GM12878 (cell line): ENCODE measurements around the gene CLDN10.

Experiments used
- CHD1 ChIP-seq: IDR thresholded peaks from 2 replicates; pipeline ENCODE4 v1.6.1; 2012; ENCODE audit warnings: low read depth, low read length, improper control_type of control experiment
- CTCF ChIP-seq, 3 experiments: IDR thresholded peaks in 2 of 3; conservative IDR thresholded peaks in 1 of 3; 2 replicates each; pipeline ENCODE4 v1.5.1; 2011; ENCODE audit warnings: low read depth in 3 of 3, low read length in 3 of 3, mild to moderate bottlenecking in 3 of 3, control low read depth in 2 of 3, moderate library complexity in 2 of 3, inconsistent platforms in 1 of 3, mixed read lengths in 1 of 3; ENCODE audit not compliant: control insufficient read depth in 2 of 3, insufficient read depth in 1 of 3; ENCODE audit errors: extremely low read depth in 1 of 3
- FOXM1 ChIP-seq: IDR thresholded peaks from 2 replicates; pipeline ENCODE4 v1.6.1; 2012; ENCODE audit warnings: low read depth, mild to moderate bottlenecking, inconsistent platforms, low read length, moderate library complexity
- IRF3 ChIP-seq: fragments of 450-650 bp; IDR thresholded peaks from 2 replicates; pipeline ENCODE4 v1.6.1; 2014; ENCODE audit warnings: mild to moderate bottlenecking
- JUND ChIP-seq: IDR thresholded peaks from 2 replicates; pipeline ENCODE4 v1.6.1; 2012; ENCODE audit warnings: low read depth, mild to moderate bottlenecking, low read length, improper control_type of control experiment, moderate library complexity
- POLR2A ChIP-seq: IDR thresholded peaks from 2 replicates; pipeline ENCODE4 v1.6.1; 2011; ENCODE audit warnings: low read depth, mild to moderate bottlenecking, low read length
- POLR2AphosphoS5 ChIP-seq: IDR thresholded peaks from 2 replicates; pipeline ENCODE4 v1.6.1; 2011; ENCODE audit warnings: mild to moderate bottlenecking, low read length, inconsistent platforms
- SMC3 ChIP-seq: IDR thresholded peaks from 2 replicates; pipeline ENCODE4 v1.6.1; 2011; ENCODE audit warnings: low read length, improper control_type of control experiment, borderline replicate concordance
- SP1 ChIP-seq: IDR thresholded peaks from one replicate; pipeline ENCODE4 v1.6.1; 2011; ENCODE audit warnings: low read depth, low read length
- SRF ChIP-seq, 2 experiments: IDR thresholded peaks; 2 replicates each; pipeline ENCODE4 v1.6.1; 2011; ENCODE audit warnings: low read depth in 2 of 2, low read length in 2 of 2, mild to moderate bottlenecking in 1 of 2, moderate library complexity in 1 of 2
- TARDBP ChIP-seq: IDR thresholded peaks from 2 replicates; pipeline ENCODE4 v1.6.1; 2016; ENCODE audit warnings: borderline replicate concordance
- YY1 ChIP-seq: IDR thresholded peaks from 2 replicates; pipeline ENCODE4 v1.6.1; 2011; ENCODE audit warnings: low read depth, mild to moderate bottlenecking, low read length

GRCh38 chr13:95627590-95627989 is 75.1 kb downstream of the CLDN10 start:
- TF ChIP-seq IRF3 = no peak
- TF ChIP-seq SMC3 = no peak
- TF ChIP-seq FOXM1 = no peak
- no peak for TF ChIP-seq JUND
- no peak for TF ChIP-seq POLR2AphosphoS5
- no peak for TF ChIP-seq POLR2A
- TF ChIP-seq CHD1 = no peak
- no peak for TF ChIP-seq CTCF (IDR thresholded peaks at IDR 0.05 in 2 of 3, conservative IDR thresholded peaks at IDR 0.05 in 1 of 3; ENCODE audit: control insufficient read depth in 2 of 3, extremely low read depth in 1 of 3, insufficient read depth in 1 of 3, low read depth in 3 of 3, low read length in 3 of 3)
- TF ChIP-seq SRF (IDR thresholded peaks at IDR 0.05; ENCODE audit: low read depth in 2 of 2, low read length in 2 of 2) = no peak
- TF ChIP-seq TARDBP = no peak
- no peak for TF ChIP-seq SP1
- TF ChIP-seq YY1 = no peak
